Small intestine (tissue), 7 donors: Measurements from ENCODE around the gene L3HYPDH. TPM values are rescaled to one million over a fixed set of nuclear protein-coding genes. Genes with fewer than 3 reads are reported as not detected.
"Not testable (repeated sequence)": the region's sequence is repeated elsewhere in the genome, so short reads cannot be mapped to it uniquely, and the experiment has no call there.

Experiments
- DNase-seq, 2 donors: peaks; one replicate each; pipeline versions ENCODE4 v3.0.0 to v3.0.0-alpha.2; 2013
- FAIRE-seq: peaks from 2 replicates; lab custom pipeline; 2012; peaks lifted over from hg19 to GRCh38; lab: Jason Lieb, UNC
- H3K27ac ChIP-seq, 3 donors: one replicate each; pipeline ENCODE4 v1.5.1; 2013; ENCODE audit warnings: low read length in 2 of 3, mild to moderate bottlenecking in 2 of 3, control low read depth in 1 of 3, inconsistent platforms in 1 of 3, low read depth in 1 of 3, moderate library complexity in 1 of 3
- H3K27me3 ChIP-seq, 3 donors: one replicate each; pipeline ENCODE4 v1.6.1; 2013; ENCODE audit warnings: low read length in 3 of 3, inconsistent platforms in 1 of 3; ENCODE audit not compliant: control insufficient read depth in 3 of 3, insufficient read depth in 3 of 3
- H3K36me3 ChIP-seq, 3 donors: one replicate each; pipeline ENCODE4 v1.6.1; 2013; ENCODE audit warnings: low read length in 3 of 3, inconsistent platforms in 1 of 3, low read depth in 1 of 3, mild to moderate bottlenecking in 1 of 3, moderate library complexity in 1 of 3; ENCODE audit not compliant: control insufficient read depth in 3 of 3, insufficient read depth in 2 of 3
- H3K4me1 ChIP-seq, 3 donors: one replicate each; pipeline ENCODE4 v1.6.1; 2013; ENCODE audit warnings: low read length in 2 of 3, inconsistent platforms in 1 of 3, low read depth in 1 of 3, mild to moderate bottlenecking in 1 of 3, moderate library complexity in 1 of 3; ENCODE audit not compliant: control insufficient read depth in 3 of 3, insufficient read depth in 2 of 3
- H3K4me3 ChIP-seq, 3 donors: one replicate each; pipeline ENCODE4 v1.5.1; 2013; ENCODE audit warnings: low read length in 3 of 3, control low read depth in 1 of 3, inconsistent platforms in 1 of 3, low read depth in 1 of 3, mild to moderate bottlenecking in 1 of 3, moderate library complexity in 1 of 3
- H3K9me3 ChIP-seq, 2 donors: one replicate each; pipeline ENCODE4 v1.6.1; 2013; ENCODE audit warnings: low read depth in 1 of 2, low read length in 1 of 2; ENCODE audit not compliant: control insufficient read depth in 2 of 2, insufficient read depth in 1 of 2
- WGBS, 3 donors: extraction: QIAGEN DNeasy Blood & Tissue Kit; methylation state at CpG; one replicate each; pipeline ENCODE4 v1.1.7; 2013; 5-methylcytosine and 5-hydroxymethylcytosine counted together
- polyA plus RNA-seq, 4 donors: library from polyadenylated mRNA; stranded (reverse) in 3 of 4; unstranded in 1 of 4; fragments of 200-250 nt in 3 of 4; fragments of 120-200 nt in 1 of 4; gene quantifications; one replicate each; pipeline versions ENCODE4 v1.2.1 to v1.2.3, GENCODE V29; 2013
- donor health status: healthy with polysubstance abuse.
- donor health status: control.
- donor health status: control.
- donor health status: Bipolar disorder and iron deficiency.
- donor health status: healthy.

The L3HYPDH gene
- polyA plus RNA-seq, 4 donors = 7.5 to 40.8 (median 15.4) TPM

- no peak overlapping the region for H3K27ac ChIP-seq
- no peaks in the 10 kb centered on the region for H3K27me3 ChIP-seq
- H3K4me3 ChIP-seq = no peak overlapping the region
- FAIRE-seq = no peak
- DNase-seq = no peak
- H3K36me3 ChIP-seq = no peaks in the 10 kb centered on the region
- WGBS, 3 donors = 95 to 97% (median 97%) methylated on average over 1 of the region's 1 CpG
- H3K9me3 ChIP-seq = no peaks in the 10 kb centered on the region
- H3K4me1 ChIP-seq = no peaks in the 10 kb centered on the region
Measured at GRCh38 chr14:59455411-59455810, 28.8 kb downstream of the L3HYPDH start.

- WGBS, 3 donors = 32 to 62% (median 41%) methylated on average over 2 of the region's 2 CpGs
- no peak overlapping the region for H3K27ac ChIP-seq
- no peak for DNase-seq
- no peaks in the 10 kb centered on the region for H3K27me3 ChIP-seq
- no peak overlapping the region for H3K4me3 ChIP-seq
- no peak for FAIRE-seq
- H3K4me1 ChIP-seq = no peaks in the 10 kb centered on the region
- no peaks in the 10 kb centered on the region for H3K9me3 ChIP-seq
- no peaks in the 10 kb centered on the region for H3K36me3 ChIP-seq
Measured at GRCh38 chr14:59454139-59454538, 30.1 kb downstream of the L3HYPDH start.

- H3K27ac ChIP-seq = no peak overlapping the region
- H3K36me3 ChIP-seq = no peaks in the 10 kb centered on the region
- H3K4me1 ChIP-seq = no peaks in the 10 kb centered on the region
- H3K27me3 ChIP-seq = no peaks in the 10 kb centered on the region
- no peak overlapping the region for H3K4me3 ChIP-seq
- WGBS, 3 donors = 100% methylated on average over 1 of the region's 1 CpG
- no peaks in the 10 kb centered on the region for H3K9me3 ChIP-seq
- DNase-seq (no peak), FAIRE-seq (no peak)
Measured at GRCh38 chr14:59451849-59452248, 32.4 kb downstream of the L3HYPDH start.

GRCh38 chr14:59450716-59451115, 33.5 kb downstream of the L3HYPDH start:
- H3K4me1 ChIP-seq = no peaks in the 10 kb centered on the region
- no peak for DNase-seq
- no peak overlapping the region for H3K27ac ChIP-seq
- FAIRE-seq = no peak
- no peaks in the 10 kb centered on the region for H3K9me3 ChIP-seq
- 95 to 98% (median 97%) methylated on average over 3 of the region's 3 CpGs for WGBS, 3 donors
- no peaks in the 10 kb centered on the region for H3K27me3 ChIP-seq
- no peak overlapping the region for H3K4me3 ChIP-seq
- no peaks in the 10 kb centered on the region for H3K36me3 ChIP-seq

GRCh38 chr14:59448673-59449072, 35.5 kb downstream of the L3HYPDH start:
- not testable (repeated sequence) for H3K4me1 ChIP-seq, H3K4me3 ChIP-seq, H3K27ac ChIP-seq, FAIRE-seq, H3K27me3 ChIP-seq, H3K9me3 ChIP-seq, DNase-seq, H3K36me3 ChIP-seq
- 70 to 79% (median 74%) methylated on average over 2 of the region's 2 CpGs for WGBS, 3 donors

- no peaks in the 10 kb centered on the region for H3K36me3 ChIP-seq
- no peaks in the 10 kb centered on the region for H3K27me3 ChIP-seq
- FAIRE-seq (no peak), DNase-seq (no peak)
- no peaks in the 10 kb centered on the region for H3K4me1 ChIP-seq
- H3K9me3 ChIP-seq = no peaks in the 10 kb centered on the region
- 67 to 86% (median 84%) methylated on average over 5 of the region's 5 CpGs for WGBS, 3 donors
- no peak overlapping the region for H3K27ac ChIP-seq
- no peak overlapping the region for H3K4me3 ChIP-seq
Measured at GRCh38 chr14:59439256-59439965, 44.8 kb downstream of the L3HYPDH start.

- FAIRE-seq (no peak), DNase-seq (no peak)
- 81 to 87% (median 85%) methylated on average over 1 of the region's 1 CpG for WGBS, 3 donors
- Histone ChIP-seq H3K27ac (no peak overlapping the region), H3K27me3 (no peaks in the 10 kb centered on the region), H3K4me3 (no peak overlapping the region), H3K4me1 (no peaks in the 10 kb centered on the region), H3K9me3 (no peaks in the 10 kb centered on the region), H3K36me3 (no peaks in the 10 kb centered on the region)
Measured at GRCh38 chr14:59438195-59438647, 46.0 kb downstream of the L3HYPDH start.

GRCh38 chr14:59435987-59436386, 48.2 kb downstream of the L3HYPDH start:
- FAIRE-seq = no peak
- WGBS, 3 donors = 83 to 95% (median 84%) methylated on average over 1 of the region's 1 CpG

GRCh38 chr14:59435101-59435500, 49.1 kb downstream of the L3HYPDH start:
- H3K27me3 ChIP-seq = no peaks in the 10 kb centered on the region
- no peaks in the 10 kb centered on the region for H3K36me3 ChIP-seq
- no peak overlapping the region for H3K4me3 ChIP-seq
- no peaks in the 10 kb centered on the region for H3K9me3 ChIP-seq
- whole genome bisulfite sequencing, 3 donors = 83 to 89% (median 87%) methylated on average over 3 of the region's 3 CpGs
- no peak for DNase-seq
- FAIRE-seq = no peak
- no peaks in the 10 kb centered on the region for H3K4me1 ChIP-seq
- H3K27ac ChIP-seq = no peak overlapping the region

More at GRCh38 chr14:59435987-59436386, 48.2 kb downstream of the L3HYPDH start:
- no peaks in the 10 kb centered on the region for H3K27me3 ChIP-seq
- no peaks in the 10 kb centered on the region for H3K36me3 ChIP-seq
- no peak for DNase-seq
- H3K4me1 ChIP-seq = no peaks in the 10 kb centered on the region
- H3K27ac ChIP-seq = no peak overlapping the region
- H3K4me3 ChIP-seq = no peak overlapping the region
- no peaks in the 10 kb centered on the region for H3K9me3 ChIP-seq
